ENCODE results near the gene SLC15A2.
"Not testable (repeated sequence)": the region's sequence is repeated elsewhere in the genome, so short reads cannot be mapped to it uniquely, and the experiment has no call there.

SLC15A2 gene, protein sequence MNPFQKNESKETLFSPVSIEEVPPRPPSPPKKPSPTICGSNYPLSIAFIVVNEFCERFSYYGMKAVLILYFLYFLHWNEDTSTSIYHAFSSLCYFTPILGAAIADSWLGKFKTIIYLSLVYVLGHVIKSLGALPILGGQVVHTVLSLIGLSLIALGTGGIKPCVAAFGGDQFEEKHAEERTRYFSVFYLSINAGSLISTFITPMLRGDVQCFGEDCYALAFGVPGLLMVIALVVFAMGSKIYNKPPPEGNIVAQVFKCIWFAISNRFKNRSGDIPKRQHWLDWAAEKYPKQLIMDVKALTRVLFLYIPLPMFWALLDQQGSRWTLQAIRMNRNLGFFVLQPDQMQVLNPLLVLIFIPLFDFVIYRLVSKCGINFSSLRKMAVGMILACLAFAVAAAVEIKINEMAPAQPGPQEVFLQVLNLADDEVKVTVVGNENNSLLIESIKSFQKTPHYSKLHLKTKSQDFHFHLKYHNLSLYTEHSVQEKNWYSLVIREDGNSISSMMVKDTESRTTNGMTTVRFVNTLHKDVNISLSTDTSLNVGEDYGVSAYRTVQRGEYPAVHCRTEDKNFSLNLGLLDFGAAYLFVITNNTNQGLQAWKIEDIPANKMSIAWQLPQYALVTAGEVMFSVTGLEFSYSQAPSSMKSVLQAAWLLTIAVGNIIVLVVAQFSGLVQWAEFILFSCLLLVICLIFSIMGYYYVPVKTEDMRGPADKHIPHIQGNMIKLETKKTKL

DNA sequence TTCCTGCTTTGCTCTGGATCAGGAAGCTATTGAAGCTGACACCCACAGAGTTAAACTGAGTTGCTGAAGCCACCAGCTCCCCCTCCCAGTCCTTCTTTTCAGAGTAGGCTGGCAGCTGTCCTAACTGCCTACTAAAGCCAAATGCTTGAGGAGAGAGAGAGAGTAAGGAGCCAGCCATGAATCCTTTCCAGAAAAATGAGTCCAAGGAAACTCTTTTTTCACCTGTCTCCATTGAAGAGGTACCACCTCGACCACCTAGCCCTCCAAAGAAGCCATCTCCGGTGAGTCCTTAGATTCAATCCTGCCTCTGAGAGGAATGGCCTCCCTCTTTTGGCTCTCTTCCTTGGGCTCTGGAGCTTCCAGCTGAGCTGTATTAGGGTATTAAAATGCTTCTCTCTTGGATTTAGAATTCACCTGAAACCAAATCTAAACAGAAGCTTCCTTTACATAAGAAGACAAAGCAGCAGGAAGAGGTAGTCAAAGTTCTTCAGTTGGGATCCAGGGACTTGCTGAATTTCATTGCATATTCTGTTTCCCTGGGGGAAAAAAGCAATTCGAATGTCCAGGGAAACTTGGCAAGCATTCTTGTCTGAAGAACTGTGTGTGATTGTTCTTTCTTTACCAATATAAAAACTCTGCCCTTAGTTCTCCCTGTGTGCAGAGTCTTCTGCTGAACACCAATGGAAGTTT, at the start of gene SLC15A2:
Gene SLC15A2, plus strand, starts transcription at position 101 of the 690 bp plus-strand sequence. Its CDS starts 76 bp downstream, at position 177.
- DNase-seq (ENCODE audit: low read depth) = no peak

DNA sequence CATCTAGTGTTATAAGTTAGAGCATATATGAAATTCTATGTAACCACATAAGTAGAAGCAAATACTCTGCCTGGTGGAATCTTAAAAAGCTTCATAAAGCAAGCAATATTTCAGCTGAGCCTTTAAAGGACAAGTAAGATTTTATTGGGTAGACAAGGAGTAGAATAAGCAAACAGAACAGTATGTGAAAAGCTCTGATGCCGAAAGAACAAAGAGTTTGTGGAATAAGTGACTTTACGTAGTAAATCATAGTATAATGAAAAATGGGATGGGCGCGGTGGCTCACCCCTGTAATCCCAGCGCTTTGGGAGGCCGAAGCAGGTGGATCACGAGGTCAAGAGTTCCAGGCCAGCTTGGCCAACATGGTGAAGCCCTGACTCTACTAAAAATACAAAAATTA, 49.3 kb upstream of the SLC15A2 start:
- no peak for DNase-seq (ENCODE audit: low read depth)

DNA sequence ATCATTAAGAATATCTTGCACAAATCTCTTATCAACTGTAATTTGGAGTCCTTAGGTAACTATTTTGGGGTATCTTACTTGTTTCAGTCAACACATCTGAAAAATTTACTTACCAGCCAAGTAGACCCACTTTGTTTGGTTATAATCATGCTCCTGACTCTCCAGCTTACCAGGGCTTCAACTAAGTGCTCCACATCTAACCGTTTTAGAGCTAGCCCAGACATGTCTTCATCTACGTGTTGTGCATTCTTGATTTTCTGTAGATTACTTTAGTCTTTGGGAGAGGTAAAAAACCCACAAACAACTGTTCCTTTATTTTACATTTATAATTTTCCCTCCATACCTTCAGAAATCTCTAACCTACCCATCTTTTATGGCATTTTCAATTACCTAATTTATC, 41.9 kb upstream of the SLC15A2 start:
- DNase-seq (ENCODE audit: low read depth) = no peak

DNA sequence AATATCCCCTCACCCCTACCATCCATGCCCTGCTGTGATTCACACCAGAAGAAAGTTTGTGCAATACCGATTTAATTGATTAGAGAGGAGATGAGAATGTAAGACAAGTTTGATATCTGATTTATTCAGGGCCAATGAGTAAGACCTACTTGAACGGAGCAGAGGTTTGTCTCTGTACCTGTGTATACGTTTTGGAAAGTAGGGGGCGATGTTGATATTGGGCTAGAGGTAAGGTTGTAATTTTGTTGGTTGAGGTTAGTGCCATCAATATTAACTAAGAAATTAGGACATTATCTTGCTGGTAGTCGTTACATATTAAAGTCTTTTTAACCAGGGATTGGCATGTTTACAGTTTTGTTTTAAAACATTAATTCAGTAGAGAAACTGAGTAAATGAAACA, 38.6 kb upstream of the SLC15A2 start:
- DNase-seq (ENCODE audit: low read depth) = no peak

DNA sequence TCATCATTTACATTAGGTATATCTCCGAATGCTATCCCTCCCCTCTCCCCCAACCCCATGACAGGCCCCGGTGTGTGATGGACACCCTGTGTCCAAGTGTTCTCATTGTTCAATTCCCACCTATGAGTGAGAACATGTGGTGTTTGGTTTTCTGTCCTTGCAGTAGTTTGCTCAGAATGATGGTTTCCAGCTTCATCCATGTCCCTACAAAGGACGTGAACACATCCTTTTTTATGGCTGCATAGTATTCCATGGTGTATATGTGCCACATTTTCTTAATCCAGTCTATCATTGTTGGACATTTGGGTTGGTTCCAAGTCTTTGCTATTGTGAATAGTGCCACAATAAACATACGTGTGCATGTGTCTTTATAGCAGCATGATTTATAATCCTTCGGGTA, 36.4 kb upstream of the SLC15A2 start:
- not testable (repeated sequence) for DNase-seq (ENCODE audit: low read depth)

DNA sequence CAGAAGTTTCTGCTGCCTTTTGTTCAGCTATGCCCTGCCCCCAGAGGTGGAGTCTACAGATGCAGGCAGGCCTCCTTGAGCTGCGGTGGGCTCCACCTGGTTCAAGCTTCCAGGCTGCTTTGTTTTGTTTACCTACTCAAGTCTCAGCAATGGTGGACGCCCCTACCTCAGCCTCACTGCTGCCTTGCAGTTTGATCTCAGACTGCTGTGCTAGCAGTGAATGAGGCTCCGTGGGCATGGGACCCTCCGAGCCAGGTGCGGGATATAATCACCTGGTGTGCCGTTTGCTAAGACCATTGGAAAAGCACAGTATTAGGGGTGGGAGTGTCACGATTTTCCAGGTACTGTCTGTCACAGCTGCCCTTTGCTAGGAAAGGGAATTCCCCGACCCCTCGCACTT, 31.0 kb upstream of the SLC15A2 start:
- DNase-seq (ENCODE audit: low read depth) = not testable (repeated sequence)

DNA sequence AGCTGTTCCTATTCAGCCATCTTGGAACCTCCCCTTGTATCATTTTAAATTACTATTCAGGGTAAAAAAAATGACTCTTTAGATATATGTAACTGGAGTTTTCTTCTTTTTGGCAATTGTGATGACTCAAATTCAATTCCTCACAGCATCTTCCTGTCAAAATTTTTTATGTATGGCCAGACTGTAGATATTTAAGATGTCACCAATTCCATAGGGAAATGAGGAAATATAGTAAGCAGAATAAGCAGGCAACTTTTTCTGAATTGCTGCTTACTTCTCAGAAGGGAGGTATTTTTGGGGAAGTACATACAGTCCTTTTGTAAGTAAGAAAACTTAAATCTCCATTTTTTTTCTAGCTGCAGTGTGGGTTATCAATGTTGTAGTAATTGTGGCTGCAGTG, 30.4 kb upstream of the SLC15A2 start:
- DNase-seq (ENCODE audit: low read depth) = no peak

DNA sequence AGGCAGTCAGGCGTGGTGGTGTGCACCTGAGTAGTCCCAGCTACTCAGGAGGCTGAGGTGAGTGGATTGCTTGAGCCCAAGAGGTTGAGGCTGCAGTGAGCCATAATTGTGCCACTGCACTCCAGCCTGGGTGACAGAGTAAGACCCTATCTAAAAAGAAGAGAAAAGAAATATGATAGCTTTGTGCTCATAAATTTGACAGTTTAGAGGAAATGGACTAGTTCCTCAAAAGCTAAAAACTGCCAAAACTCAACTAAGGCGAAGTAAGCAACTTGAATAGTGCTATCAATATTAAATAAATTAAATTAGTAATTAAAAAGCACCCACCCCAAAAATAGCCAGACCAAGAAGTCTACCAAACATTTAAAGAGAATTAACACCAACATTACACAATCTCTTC, 24.5 kb upstream of the SLC15A2 start:
- DNase-seq (ENCODE audit: low read depth) = no peak

DNA sequence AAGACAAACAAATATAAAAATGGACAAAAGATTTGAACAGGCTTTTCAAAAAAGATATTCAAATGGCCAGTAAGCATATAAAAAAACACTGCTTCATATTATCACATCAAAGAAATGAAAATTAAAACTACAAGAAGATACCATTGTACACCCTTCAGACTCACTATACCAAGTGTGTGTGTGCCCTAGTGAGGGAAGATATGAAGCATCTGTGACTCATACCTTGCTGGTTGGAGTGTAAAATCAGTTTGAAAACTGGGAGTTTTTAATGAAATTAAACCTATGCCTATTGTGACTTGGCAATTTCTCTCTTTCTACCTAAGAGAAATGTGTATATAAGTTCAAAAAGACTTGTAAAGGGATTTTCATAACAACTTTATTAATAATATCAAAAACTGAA, 23.5 kb upstream of the SLC15A2 start:
- no peak for DNase-seq (ENCODE audit: low read depth)

DNA sequence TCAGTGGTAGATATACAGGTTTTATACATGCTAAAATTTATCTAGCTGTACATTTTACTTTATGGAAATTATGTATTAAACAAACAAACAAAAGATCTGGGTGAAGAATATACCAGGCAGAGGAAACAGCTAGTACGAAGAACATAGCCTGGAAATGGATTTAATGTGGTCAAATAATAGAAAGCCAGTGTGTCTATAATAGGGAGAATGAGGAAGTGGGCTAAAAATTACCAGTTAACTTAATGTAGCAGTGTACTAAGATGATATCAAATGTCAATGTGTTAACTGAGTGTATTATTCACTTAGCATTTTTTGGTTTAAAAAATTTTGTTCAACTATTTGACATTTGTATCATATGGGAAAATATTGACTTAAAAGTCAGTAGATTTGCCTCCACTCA, 22.8 kb upstream of the SLC15A2 start:
- DNase-seq (ENCODE audit: low read depth) = no peak

DNA sequence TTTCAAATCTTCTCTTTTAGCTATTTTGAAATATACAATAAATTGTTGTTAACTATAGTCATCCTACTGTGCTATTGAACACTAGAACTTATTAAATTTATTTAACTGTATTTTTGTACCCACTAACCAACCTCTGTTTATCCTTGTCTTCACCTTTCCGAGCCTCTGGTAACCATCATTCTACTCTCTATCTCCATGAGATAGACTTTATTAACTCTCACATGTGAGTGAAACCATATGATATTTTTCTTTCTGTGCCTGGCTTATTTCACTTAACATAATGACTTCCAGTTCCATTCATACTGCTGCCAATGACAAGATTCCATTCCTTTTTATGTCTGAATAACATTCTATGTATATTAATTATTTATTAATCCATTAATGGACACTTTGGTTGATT, 15.8 kb upstream of the SLC15A2 start:
- DNase-seq (ENCODE audit: low read depth) = no peak

DNA sequence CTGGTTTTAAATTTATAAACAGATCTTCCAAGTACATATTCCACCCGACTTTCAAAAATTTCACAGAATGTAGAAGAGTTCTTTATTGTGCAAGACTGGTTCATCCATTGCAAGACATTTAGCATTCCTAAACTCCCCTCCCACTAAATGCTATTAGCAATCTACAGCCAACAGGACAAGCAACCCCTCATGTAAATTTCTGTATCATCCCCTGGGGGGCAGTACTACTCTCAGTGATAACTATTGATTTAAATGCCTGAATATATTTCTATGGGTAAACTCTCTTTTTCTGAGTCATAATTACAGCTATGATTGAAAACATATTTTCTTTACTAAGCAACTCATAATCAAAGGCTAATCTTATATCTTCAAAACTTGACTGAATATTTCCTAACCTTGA, 10.7 kb upstream of the SLC15A2 start:
- DNase-seq (ENCODE audit: low read depth) = no peak

DNA sequence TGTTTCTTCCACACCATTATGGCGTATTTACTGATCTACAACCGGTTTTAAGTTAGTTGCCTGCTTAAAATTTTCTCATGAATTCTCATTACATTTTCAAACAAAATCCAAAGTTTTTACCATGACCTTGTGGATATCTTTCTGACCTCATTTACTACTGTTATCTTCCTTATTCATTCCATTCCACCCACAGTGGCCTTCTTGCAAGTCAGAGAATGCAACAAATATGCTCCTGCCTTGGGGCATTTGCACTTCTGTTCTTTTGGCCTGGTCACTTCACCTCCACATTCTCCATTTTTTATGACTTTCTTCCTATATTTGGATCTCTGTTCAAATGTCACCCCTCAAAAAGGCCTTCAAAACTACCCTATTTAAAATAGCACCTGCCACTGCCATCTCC, 8.8 kb upstream of the SLC15A2 start:
- DNase-seq (ENCODE audit: low read depth) = no peak

DNA sequence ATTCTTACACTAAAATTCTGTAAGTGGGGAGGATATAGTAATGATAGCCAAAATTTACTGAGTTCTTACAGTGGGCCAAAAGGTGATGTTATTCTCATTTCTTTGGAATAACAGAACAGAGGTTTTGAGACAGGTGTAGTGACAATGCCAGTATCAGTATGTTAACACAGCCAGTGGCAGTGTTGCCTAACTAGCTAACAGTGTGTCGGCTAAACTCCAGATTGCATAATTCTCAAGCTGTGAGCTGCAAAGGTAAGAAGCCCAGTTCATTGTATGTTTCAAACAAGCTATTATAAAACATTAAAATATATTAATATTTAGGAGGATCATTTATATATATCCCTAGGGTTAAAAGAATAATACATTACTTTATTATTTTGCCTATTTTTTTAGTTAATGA, 920 bp downstream of the SLC15A2 start:
- no peak for DNase-seq (ENCODE audit: low read depth)

DNA sequence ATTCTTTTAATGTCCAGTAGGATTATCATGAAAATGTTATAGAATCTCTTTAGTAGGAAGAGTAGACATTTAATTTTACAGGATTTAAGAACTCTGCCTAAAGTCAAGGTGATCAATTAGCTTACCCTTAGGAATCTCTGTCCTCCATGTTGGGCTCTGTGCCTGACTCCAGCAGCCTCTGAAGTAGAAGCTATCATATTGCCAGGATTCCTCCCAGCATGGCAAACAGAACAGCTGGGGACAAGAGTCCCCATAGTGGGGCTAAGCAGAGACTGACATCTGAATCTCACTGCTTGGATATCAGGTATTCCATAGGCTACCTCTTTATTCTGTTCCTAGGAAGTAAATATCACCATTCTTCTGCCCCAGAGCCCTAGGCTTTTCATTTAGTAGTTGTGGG, 1.5 kb downstream of the SLC15A2 start:
- no peak for DNase-seq (ENCODE audit: low read depth)

DNA sequence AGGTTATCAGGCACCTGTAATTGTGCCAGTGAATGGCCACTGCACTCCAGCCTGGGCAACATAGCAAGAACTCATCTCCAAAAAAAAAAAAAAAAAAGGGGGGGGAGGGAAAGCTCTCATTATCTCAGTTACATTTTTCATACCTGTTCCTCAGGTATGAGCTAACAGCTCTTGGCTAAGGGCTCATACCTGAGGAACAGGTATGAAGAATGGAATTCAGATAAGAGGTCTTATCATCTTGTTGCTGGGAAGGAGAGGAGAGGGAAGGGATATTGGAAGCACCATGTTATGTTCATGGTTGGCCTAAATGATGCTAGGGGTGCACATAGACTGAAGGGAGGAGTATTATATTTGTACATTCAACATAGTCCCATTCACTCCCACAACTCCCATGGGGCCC, 2.6 kb downstream of the SLC15A2 start:
- no peak for DNase-seq (ENCODE audit: low read depth)

DNA sequence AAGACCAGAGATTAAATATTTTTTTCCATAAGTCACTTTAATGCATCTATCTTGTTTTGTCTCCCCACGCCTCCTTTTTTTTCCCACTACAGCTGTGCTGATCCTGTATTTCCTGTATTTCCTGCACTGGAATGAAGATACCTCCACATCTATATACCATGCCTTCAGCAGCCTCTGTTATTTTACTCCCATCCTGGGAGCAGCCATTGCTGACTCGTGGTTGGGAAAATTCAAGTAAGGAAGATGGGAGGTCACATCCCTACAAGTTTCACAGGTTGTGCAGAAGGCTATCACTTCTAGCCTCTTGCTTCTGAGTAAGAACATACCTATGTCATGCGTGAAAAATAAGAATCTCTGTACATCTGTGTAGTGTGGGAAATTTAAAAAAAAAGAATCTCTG, 3.1 kb downstream of the SLC15A2 start:
- no peak for DNase-seq (ENCODE audit: low read depth)

DNA sequence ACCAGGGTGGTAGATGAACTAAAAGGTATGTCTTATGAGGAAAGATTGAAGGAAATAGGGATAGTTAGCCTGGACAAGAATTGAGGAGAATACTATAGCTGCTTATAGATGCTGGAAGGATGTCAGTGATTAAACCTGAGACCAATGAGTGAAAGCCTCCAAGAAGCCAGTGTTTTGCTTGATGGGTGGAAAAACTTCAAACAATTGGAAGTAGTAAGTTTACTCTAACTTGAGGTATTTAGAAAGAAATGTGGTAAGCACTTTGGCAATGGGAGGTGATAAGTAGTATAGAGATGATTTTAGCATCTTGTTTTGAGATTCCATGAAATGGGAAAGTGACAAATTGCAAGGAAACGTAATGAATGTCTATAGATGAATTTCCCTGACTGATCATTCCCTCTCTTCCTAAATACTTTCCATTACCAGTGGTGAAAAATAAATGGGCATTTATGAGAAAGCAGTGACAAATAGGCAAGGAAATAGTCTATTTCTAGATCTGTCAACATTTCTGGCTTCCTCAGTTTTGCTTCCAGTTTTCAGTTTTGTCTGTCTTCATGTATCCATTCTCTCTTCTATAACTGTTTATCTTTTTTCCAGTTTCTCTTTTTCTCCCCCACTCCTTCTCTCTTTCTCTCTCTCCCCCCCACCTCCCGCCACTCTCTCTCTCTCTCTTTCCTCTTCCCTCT, 19.2 kb downstream of the SLC15A2 start:
- no peak for DNase-seq (ENCODE audit: low read depth)

DNA sequence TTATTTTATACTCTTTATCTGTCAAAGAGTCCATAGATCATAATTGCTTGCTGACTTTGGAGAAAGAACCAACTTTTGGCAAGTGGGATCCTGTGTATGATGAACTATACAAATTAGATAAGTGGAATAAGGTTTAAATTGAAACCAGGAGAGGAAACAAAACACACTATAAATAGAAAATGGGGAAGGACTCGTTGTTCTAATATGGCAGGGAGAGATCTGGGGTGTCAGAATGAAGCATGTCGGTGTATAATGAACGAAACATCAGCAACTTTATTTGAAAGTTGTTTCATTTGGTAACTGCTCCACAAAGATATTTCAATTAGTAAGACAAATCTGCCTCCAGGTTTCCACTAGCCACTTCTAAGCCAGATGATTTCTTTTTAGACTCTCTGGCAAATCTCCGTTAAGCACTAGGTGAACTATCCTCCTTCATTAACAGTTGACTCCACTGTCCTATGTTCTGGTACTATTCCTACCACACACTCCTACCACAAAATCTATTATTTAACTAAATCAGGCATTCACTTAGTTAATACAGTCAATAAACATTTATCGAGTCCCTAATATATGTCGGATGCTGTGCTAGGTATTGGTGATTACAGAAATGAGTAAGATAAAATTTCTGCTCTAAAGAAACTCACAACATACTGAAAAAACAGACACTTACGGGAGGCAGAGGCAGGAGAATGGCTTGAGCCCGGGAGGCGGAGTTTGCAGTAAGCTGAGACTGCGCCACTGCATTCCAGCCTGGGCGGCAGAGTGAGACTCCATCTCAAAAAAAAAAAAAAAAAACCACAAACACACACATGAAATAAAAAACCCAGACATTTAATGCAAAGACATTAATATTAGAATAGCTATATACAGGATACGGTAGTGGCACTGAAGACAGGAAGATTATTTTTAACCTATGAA, 20.1 kb downstream of the SLC15A2 start:
- no peak for DNase-seq (ENCODE audit: low read depth)

DNA sequence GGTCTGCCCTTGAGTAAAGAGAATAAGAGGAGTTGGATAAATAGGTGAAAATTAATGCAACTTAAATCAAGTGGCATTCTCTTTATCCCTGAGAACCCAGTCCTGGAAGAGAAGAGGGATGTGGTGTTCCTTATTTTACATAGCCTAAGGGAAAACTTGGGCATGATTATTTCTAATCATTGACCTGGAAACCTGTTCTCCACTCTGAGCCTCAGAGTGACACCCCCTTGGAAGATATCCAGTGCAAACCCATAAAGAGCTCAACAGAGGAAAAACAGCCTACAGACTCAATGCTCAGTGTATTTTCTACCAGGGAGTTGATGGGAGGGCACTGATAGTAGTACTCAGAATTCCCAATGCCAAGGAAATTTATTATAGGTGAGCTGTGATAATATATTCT, 22.0 kb downstream of the SLC15A2 start:
- DNase-seq (ENCODE audit: low read depth) = no peak

DNA sequence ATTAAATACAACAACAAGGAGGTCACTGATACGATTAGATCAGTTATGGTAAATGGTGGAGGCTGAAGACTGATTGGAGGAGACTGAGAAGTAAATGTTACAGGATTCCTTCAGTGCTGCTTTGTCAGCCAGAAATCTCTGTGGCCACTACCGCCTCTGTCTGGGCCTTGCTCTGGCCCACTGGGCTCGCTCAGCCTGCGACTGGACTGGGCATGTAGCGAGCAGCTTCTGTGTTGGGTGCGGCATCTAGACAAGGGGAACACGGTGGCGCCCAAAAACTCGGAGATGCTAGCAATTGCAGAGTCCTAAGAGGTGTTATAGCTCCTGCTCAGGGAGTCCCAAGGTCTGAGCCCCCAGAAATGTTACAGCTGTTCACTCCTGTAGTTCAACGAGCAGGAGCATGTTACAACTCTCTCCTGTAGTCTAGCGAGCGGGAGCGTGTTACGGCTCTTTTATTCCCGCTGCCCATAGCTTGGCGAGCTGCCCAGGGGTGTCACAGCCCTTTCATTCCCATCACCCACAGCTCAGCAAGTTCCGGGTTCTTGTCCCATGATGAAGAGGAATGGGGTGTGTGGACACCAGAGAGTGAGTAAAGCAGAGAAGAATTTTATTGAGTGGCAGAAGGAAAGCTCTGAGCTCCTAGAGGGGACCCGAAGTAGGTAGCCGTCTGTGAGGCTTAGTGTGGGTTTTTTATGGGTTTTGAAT, 24.7 kb downstream of the SLC15A2 start:
- DNase-seq (ENCODE audit: low read depth) = no peak
